Right atrium auricular region (tissue), 2 donors: Measurements from ENCODE around the gene FOXA3. TPM values are rescaled to one million over a fixed set of nuclear protein-coding genes. Genes with fewer than 3 reads are reported as not detected.

Experiments
- DNase-seq: peaks from one replicate; pipeline ENCODE4 v3.0.0-alpha.2; 2019; ENCODE audit warnings: low spot score
- H3K27ac ChIP-seq, 2 donors: fragments of 200-600 bp; sonication (generic); 1 replicate in 1 of 2; 2 replicates in 1 of 2; pipeline ENCODE4 v1.5.1; 2016 to 2019
- H3K27me3 ChIP-seq, 2 donors: fragments of 200-600 bp; sonication (generic); one replicate each; pipeline versions ENCODE4 v1.5.1 to v1.6.0; 2017 to 2019
- H3K36me3 ChIP-seq: fragments of 200-600 bp; sonication (generic); one replicate; pipeline ENCODE4 v1.5.1; 2016
- H3K4me1 ChIP-seq, 2 donors: fragments of 200-600 bp; sonication (generic); one replicate each; pipeline versions ENCODE4 v1.5.1 to v1.6.0; 2017 to 2019
- H3K4me3 ChIP-seq, 2 donors: fragments of 200-600 bp; sonication (generic); 1 replicate in 1 of 2; 2 replicates in 1 of 2; pipeline ENCODE4 v1.5.1; 2017 to 2019; ENCODE audit warnings: mild to moderate bottlenecking in 1 of 2, moderate library complexity in 1 of 2
- H3K9me3 ChIP-seq, 2 donors: fragments of 200-600 bp; sonication (generic); one replicate each; pipeline ENCODE4 v1.5.1; 2019
- total RNA-seq, 2 donors: library from RNA; depleted of rRNA; stranded (reverse); fragments of >200 nt; gene quantifications; one replicate each; pipeline ENCODE4 v1.1.0, GENCODE V29; 2016
- TF ChIP-seq, protein P1 (sequence below), 2 donors: fragments of 200-600 bp; sonication (generic); IDR thresholded peaks; one replicate each; pipeline ENCODE4 v1.5.1; 2019; ENCODE audit warnings: antibody characterized with exemption in 2 of 2

The FOXA3 gene
- total RNA-seq, 2 donors from 2014 or later: not detected

DNA sequence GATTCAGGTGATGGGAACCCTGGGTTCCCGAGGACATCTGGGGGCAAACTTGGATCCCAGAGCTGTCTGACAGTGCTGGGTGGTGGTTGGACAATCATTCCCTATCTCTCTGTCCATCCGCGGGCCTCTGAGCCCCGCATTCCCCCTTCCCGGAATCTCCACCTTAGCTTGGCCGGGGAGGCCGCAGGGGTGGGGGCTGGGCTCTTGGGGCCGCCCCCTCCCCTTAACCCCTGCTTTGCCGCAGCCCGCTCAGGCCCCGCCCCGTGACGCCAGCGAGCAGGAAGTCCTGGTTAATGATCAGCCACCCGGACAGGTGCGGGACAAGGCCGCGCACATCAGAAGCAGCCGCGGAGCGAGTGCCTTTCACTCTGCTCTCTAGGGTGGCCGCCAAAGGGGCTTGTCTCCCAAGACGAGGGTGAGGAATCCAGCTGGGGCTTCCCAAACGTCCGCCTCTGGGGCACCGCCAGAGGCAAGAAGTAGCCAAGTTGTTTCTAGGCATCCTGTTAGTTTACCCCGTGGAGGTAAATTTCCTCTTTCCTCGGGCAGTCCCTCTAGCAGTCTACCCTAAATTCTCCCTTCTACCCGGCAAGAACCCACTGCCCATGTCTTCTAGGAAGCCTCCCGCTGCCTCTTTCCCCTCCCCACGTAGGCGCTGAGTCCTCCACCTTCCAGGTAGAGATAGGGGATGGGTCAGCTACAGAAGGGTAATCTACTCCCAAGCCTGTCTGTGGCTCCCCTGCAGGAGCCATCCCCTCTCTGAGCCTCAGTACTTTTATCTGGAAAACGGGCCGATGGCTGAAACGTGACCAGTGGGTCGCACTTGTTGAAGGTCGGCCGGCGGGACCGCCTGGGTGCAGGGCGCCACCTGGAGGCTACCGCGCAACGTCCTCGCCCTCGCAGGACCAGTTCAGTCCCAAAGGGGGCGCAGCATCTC is 18.8 kb downstream of the FOXA3 start:
- Histone ChIP-seq H3K4me1 (peaks cover 0 to 44% of the 10 kb centered on the region in 2 donors), H3K4me3 (peak overlapping the region in 1 of 2 donors; percentile 15), H3K27ac (peak overlapping the region in 1 of 2 donors; percentile 26), H3K27me3 (no peaks in the 10 kb centered on the region), H3K36me3 (peaks cover 10% of the 10 kb centered on the region), H3K9me3 (no peaks in the 10 kb centered on the region)
- TF ChIP-seq, protein P1, sequence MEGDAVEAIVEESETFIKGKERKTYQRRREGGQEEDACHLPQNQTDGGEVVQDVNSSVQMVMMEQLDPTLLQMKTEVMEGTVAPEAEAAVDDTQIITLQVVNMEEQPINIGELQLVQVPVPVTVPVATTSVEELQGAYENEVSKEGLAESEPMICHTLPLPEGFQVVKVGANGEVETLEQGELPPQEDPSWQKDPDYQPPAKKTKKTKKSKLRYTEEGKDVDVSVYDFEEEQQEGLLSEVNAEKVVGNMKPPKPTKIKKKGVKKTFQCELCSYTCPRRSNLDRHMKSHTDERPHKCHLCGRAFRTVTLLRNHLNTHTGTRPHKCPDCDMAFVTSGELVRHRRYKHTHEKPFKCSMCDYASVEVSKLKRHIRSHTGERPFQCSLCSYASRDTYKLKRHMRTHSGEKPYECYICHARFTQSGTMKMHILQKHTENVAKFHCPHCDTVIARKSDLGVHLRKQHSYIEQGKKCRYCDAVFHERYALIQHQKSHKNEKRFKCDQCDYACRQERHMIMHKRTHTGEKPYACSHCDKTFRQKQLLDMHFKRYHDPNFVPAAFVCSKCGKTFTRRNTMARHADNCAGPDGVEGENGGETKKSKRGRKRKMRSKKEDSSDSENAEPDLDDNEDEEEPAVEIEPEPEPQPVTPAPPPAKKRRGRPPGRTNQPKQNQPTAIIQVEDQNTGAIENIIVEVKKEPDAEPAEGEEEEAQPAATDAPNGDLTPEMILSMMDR (IDR thresholded peaks at IDR 0.05): peak; percentile 82 to 86
- peak; percentile 80 for DNase-seq

DNA sequence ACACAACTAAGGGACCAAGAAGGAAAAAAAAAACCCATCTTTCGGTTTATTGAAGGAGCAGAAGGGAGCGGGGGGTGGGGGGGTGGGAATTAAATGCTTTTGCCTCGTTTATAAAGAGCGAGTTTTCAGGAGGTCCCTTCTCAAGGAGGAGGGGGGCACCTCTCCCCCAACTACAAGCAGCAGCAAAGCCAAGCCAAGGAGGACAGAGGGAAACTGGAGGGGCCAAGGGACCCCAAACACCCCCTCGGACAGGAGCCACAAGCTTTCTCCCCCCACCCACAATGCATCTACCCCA is 19.4 kb downstream of the FOXA3 start:
- Histone ChIP-seq H3K27me3 (no peaks in the 10 kb centered on the region), H3K4me3 (peak overlapping the region in 1 of 2 donors; percentile 15), H3K9me3 (no peaks in the 10 kb centered on the region), H3K36me3 (peaks cover 10% of the 10 kb centered on the region), H3K4me1 (peaks cover 0 to 44% of the 10 kb centered on the region in 2 donors), H3K27ac (no peak overlapping the region)
- TF ChIP-seq, protein P1 (IDR thresholded peaks at IDR 0.05): peak; percentile 18 to 40
- DNase-seq: no peak

DNA sequence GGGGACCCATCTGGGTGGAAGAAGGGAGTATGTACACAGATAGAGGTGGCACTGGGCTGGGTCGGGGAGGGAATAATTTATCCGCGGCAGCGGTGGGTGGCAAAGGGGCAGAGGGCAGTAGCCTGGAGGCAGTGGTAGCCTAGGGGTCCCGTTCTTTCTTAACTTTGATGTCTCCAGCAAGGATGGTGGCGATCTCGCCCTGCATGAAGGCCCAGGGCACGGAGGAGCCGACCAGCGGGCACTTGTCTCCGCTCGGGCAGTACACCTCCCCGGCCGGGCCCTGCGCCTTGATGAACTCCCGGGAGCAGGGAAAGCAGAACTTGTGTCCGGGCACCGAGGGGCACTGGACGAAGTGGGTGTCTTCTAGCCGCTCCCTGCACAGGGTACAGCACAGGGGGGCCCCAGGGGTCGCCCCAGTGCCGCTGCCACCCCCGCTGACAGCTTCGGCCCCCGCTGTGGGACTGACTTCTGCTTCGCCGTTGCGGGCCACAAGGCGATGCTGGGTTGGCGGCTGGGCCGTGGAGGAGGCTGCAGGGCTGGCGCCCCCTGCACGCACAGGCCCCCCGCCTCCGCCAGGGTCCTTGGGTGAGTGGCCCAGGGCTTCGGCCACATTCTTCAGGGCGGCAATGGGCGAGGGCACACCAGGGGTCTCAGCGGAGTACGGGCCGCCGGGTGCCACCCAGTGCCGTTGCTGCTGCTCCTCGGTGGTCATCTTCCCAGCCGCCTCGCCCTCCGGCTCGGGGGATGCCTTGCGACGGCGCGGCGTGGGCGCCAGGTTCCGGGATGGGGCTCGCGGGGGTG is 20.0 kb downstream of the FOXA3 start:
- no peak for DNase-seq
- TF ChIP-seq, protein P1 (IDR thresholded peaks at IDR 0.05): no peak
- Histone ChIP-seq H3K27me3 (no peaks in the 10 kb centered on the region), H3K4me1 (peaks cover 0 to 44% of the 10 kb centered on the region in 2 donors), H3K36me3 (peaks cover 10% of the 10 kb centered on the region), H3K4me3 (no peak overlapping the region), H3K27ac (no peak overlapping the region), H3K9me3 (no peaks in the 10 kb centered on the region)

DNA sequence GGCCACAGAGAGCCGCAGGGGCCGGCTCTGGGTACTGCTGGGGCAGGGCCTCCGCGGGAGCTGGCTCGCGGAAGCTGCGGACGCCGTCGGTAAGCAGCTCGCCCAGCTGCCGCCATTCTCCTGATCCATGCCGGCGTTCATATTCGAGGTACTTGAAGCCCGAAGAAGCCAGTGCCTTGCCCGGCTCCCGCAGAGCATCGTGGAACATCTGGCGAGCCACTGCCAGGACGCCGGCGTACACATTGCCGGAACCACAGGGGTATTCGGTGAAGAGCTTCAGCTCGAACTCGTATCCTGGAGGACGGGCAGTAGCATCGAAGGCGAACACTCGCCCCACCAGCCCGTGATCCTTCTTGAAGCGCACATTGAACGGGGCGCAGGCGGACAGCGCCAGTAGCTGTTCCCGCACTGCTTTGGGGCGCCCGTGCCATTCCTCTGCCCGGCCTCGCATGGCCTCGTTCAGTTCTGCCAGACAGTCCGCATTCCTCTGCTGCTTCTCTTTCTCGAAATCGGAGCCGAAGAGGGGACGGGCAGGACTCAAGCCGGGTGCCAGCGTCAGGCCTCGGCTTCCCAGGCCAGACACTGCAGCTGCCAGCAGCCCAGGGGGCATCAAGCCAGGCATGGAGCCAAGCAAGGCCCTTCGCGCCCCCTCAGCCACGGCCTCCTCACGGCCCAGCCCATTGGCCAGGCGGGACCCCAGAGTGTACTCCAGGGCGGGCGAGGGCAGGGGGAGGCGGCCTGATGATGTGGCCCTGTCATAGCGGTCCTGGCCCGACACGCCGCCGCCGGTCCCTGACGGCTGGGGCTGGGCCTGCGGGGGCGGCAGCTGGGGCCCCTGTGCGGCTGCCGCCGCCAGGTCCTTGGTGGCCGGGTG is 20.8 kb downstream of the FOXA3 start:
- peaks cover 0 to 44% of the 10 kb centered on the region in 2 donors for H3K4me1 ChIP-seq
- H3K27ac ChIP-seq: peak overlapping the region; percentile 90 to 93

More for the DNA sequence above, 20.8 kb downstream of the FOXA3 start:
- peaks cover 10% of the 10 kb centered on the region for H3K36me3 ChIP-seq
- peak overlapping the region; percentile 74 to 84 for H3K4me3 ChIP-seq
- TF ChIP-seq, protein P1 (IDR thresholded peaks at IDR 0.05): no peak
- no peaks in the 10 kb centered on the region for H3K9me3 ChIP-seq
- DNase-seq: no peak
- H3K27me3 ChIP-seq: no peaks in the 10 kb centered on the region
